Measurements from ENCODE around the gene LRRC1.

LRRC1 gene

GRCh38 chr6:53766930-53767329, 27.9 kb upstream of the LRRC1 start:
- Mint-ChIP-seq H3K27ac (no peak overlapping the region), H3K9me3 (peaks cover 2% of the 10 kb centered on the region), H3K4me3 (no peak overlapping the region), H3K4me1 (peaks cover 5% of the 10 kb centered on the region), H3K36me3 (ENCODE audit: low read depth) (peaks cover under 1% of the 10 kb centered on the region), H3K27me3 (ENCODE audit: low read depth) (no peaks in the 10 kb centered on the region)
- no peak for TF ChIP-seq CTCF (IDR thresholded peaks at IDR 0.05; ENCODE audit: unreplicated experiment in 3 of 3)

- H3K4me3 Mint-ChIP-seq = no peak overlapping the region
- no peak overlapping the region for H3K27ac Mint-ChIP-seq
Measured at GRCh38 chr6:53767941-53768340, 26.9 kb upstream of the LRRC1 start.

GRCh38 chr6:53768636-53769035, 26.2 kb upstream of the LRRC1 start:
- Mint-ChIP-seq H3K27ac (no peak overlapping the region), H3K4me3 (no peak overlapping the region), H3K9me3 (peaks cover 3% of the 10 kb centered on the region), H3K27me3 (ENCODE audit: low read depth) (no peaks in the 10 kb centered on the region), H3K4me1 (peaks cover 5% of the 10 kb centered on the region), H3K36me3 (ENCODE audit: low read depth) (peaks cover 9% of the 10 kb centered on the region)
- no peak for TF ChIP-seq CTCF (IDR thresholded peaks at IDR 0.05; ENCODE audit: unreplicated experiment in 3 of 3)

More at GRCh38 chr6:53767941-53768340, 26.9 kb upstream of the LRRC1 start:
- peaks cover 4% of the 10 kb centered on the region for H3K36me3 Mint-ChIP-seq (ENCODE audit: low read depth)
- peaks cover 5% of the 10 kb centered on the region for H3K4me1 Mint-ChIP-seq
- H3K27me3 Mint-ChIP-seq (ENCODE audit: low read depth) = no peaks in the 10 kb centered on the region
- peaks cover 2% of the 10 kb centered on the region for H3K9me3 Mint-ChIP-seq
- TF ChIP-seq CTCF (IDR thresholded peaks at IDR 0.05; ENCODE audit: unreplicated experiment in 3 of 3) = no peak

DNA sequence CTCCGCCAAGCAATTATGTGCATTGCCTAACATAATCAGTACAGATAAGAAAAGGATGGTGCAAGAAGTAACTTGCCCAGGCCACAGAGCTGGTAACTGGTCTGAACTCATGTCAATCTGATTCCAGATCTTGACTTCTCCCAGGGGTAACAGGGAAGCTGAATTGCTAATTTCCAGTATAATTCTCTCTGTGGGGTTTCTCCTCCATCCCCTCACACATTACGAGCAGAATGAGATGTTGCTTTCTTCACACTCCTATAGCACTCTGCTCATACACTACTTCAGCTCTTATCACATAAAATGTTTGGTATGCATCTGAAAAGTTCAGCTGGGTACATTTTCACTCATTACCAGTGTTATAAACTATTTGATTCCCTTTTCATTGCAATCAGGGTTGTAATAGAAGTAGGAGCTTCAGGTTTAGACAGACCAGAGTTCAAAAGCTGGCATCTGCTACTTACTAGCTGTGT, 24.0 kb upstream of the LRRC1 start:
- Mint-ChIP-seq H3K36me3 (ENCODE audit: low read depth) (peaks cover 24% of the 10 kb centered on the region), H3K27ac (no peak overlapping the region), H3K4me3 (no peak overlapping the region), H3K9me3 (peaks cover 18% of the 10 kb centered on the region), H3K4me1 (peaks cover 5% of the 10 kb centered on the region), H3K27me3 (ENCODE audit: low read depth) (no peaks in the 10 kb centered on the region)
- no peak for TF ChIP-seq CTCF (IDR thresholded peaks at IDR 0.05; ENCODE audit: unreplicated experiment in 3 of 3)

- Mint-ChIP-seq H3K4me1 (peaks cover 1% of the 10 kb centered on the region), H3K4me3 (no peak overlapping the region), H3K27ac (no peak overlapping the region), H3K27me3 (ENCODE audit: low read depth) (no peaks in the 10 kb centered on the region), H3K9me3 (peaks cover 23% of the 10 kb centered on the region), H3K36me3 (ENCODE audit: low read depth) (peaks cover 29% of the 10 kb centered on the region)
- TF ChIP-seq CTCF (IDR thresholded peaks at IDR 0.05; ENCODE audit: unreplicated experiment in 3 of 3) = no peak
Measured at GRCh38 chr6:53771785-53772624, 22.8 kb upstream of the LRRC1 start.
